HepG2 (cell line): ENCODE measurements around the gene PPFIA3. TPM values are rescaled to one million over a fixed set of nuclear protein-coding genes. Genes with fewer than 3 reads are reported as not detected.

Experiments used
- IKZF1 ChIP-seq: fragments of 450-650 bp; IDR thresholded peaks from 2 replicates; pipeline ENCODE4 v1.7.1; 2016
- KDM5B ChIP-seq: sonication (generic); formaldehyde crosslinking; IDR thresholded peaks from 2 replicates; pipeline ENCODE4 v1.4.0; 2020; ENCODE audit warnings: missing genetic modification reagents, mild to moderate bottlenecking, borderline replicate concordance
- PHB2 ChIP-seq: fragments of 450-650 bp; IDR thresholded peaks from 2 replicates; pipeline ENCODE4 v1.6.1; 2018; ENCODE audit not compliant: partially characterized antibody
- SP1 ChIP-seq, 2 experiments: fragments of 450-650 bp in 1 of 2; sonication (generic) in 1 of 2; formaldehyde crosslinking in 1 of 2; IDR thresholded peaks; 2 replicates each; pipeline versions ENCODE4 v1.4.0 to v1.6.1; 2016 to 2020; ENCODE audit warnings: missing genetic modification reagents in 1 of 2
- THAP11 ChIP-seq: IDR thresholded peaks from 2 replicates; pipeline ENCODE4 v1.6.1; 2016; ENCODE audit warnings: missing biosample characterization, missing genetic modification reagents
- XBP1 ChIP-seq: sonication (generic); formaldehyde crosslinking; IDR thresholded peaks from 2 replicates; pipeline ENCODE4 v1.5.0; 2020; ENCODE audit warnings: missing genetic modification reagents
- ZBTB3 ChIP-seq: sonication (generic); formaldehyde crosslinking; IDR thresholded peaks from 2 replicates; pipeline ENCODE4 v1.4.0; 2020; ENCODE audit warnings: low read depth, mild to moderate bottlenecking, moderate library complexity, missing genetic modification reagents, borderline replicate concordance
- ZNF567 ChIP-seq: sonication (generic); formaldehyde crosslinking; IDR thresholded peaks from 2 replicates; pipeline ENCODE4 v1.8.1; 2023; ENCODE audit warnings: mild to moderate bottlenecking, missing genetic modification reagents, borderline replicate concordance
- ZNF572 ChIP-seq: sonication (generic); formaldehyde crosslinking; IDR thresholded peaks from 2 replicates; pipeline ENCODE4 v1.5.1; 2020; ENCODE audit warnings: mild to moderate bottlenecking, missing genetic modification reagents
- polyA plus RNA-seq, 8 experiments: library from polyadenylated mRNA; depleted of rRNA in 3 of 8; stranded (reverse) in 7 of 8; unstranded in 1 of 8; fragments of >200 nt; fragmentation: Illumina TruSeq in 4 of 8; extraction: Trizol in 4 of 8; gene quantifications; 2 replicates each; pipeline versions ENCODE4 v1.2.1 to v1.2.3, GENCODE V29; 2011 to 2016; ENCODE audit warnings: low read depth in 4 of 8, missing spikeins in 1 of 8, mixed read lengths in 1 of 8; ENCODE audit not compliant: insufficient read depth in 1 of 8
- total RNA-seq, 5 experiments: library from RNA; depleted of rRNA; stranded (reverse); fragments of >200 nt; fragmentation: Illumina TruSeq; extraction: Trizol; gene quantifications; 2 replicates each; pipeline ENCODE4 v1.2.3, GENCODE V29; 2016; ENCODE audit warnings: low read depth in 1 of 5
- TF ChIP-seq, protein P1 (sequence below): sonication (generic); formaldehyde crosslinking; IDR thresholded peaks from 2 replicates; pipeline ENCODE4 v1.5.1; 2020; ENCODE audit warnings: mild to moderate bottlenecking, moderate library complexity, missing genetic modification reagents
- TF ChIP-seq, protein P2 (sequence below): sonication (generic); formaldehyde crosslinking; IDR thresholded peaks from 2 replicates; pipeline ENCODE4 v1.5.1; 2020; ENCODE audit warnings: mild to moderate bottlenecking, missing genetic modification reagents, moderate library complexity
- TF ChIP-seq, protein P3 (sequence below): sonication (generic); formaldehyde crosslinking; IDR thresholded peaks from 2 replicates; pipeline ENCODE4 v1.8.0; 2022; ENCODE audit warnings: missing genetic modification reagents, mild to moderate bottlenecking, borderline replicate concordance
- TF ChIP-seq, protein P4 (sequence below): sonication (generic); formaldehyde crosslinking; IDR thresholded peaks from one replicate; pipeline ENCODE4 v1.5.1; 2020; ENCODE audit warnings: mild to moderate bottlenecking, missing genetic modification reagents; ENCODE audit errors: not compliant biosample characterization

Gene PPFIA3
- total and polyA plus RNA-seq, 2 of the 13 experiments (the other 11 are each of a cell fraction or from before 2014, with no cell fraction given), result 6.7 to 8.6 TPM

DNA sequence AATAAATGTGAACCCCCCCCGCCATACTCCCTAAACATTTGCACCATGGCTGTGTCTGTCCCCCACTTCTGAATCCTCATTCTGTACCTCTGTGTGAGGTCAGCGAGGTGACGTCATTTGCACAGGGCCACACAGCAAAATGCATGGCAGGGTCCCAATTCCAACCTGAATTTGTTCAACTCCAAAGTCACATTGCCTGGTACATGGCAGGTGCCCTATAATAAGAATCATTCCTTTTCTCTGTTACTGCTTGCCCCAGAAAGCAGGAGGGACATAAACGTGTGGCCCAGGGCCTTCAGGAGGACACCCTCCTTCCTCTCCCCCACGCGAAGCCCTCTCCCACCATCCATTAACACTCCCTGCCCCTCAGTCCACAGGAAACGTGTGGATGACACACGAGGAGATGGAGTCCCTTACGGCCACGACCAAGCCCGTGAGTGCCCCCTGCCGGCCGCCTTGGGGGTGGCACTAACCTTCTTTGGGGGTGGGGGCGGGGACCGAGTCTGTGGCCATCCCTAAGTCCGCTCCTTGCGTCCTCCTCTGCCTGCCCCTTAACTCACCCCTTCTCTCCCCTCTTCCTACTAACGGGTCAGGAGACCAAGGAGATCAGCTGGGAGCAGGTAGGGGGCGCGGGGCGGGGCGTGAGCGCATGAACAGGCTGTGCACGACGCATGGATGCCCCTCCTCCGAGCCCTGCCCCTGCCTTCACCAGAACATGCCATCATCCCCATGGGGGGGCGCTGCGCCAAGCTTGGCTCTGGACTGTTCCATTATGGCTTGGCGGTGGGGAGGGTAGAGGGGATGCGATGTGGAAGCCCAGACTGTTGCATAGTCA, 26.4 kb downstream of the PPFIA3 start (continued):
- TF ChIP-seq KDM5B (CRISPR knock-in tag) (no peak), ZNF572 (no peak), SP1 (IDR thresholded peaks at IDR 0.05) (no peak), SP1 (CRISPR knock-in tag; IDR thresholded peaks at IDR 0.05) (peak; percentile 32), ZBTB3 (CRISPR knock-in tag) (no peak), IKZF1 (no peak), PHB2 (no peak), THAP11 (CRISPR knock-in tag) (0 out of 2 replicates have a peak, but pooled peaks have one; percentile 12), ZNF567 (CRISPR knock-in tag) (no peak), XBP1 (CRISPR knock-in tag) (no peak)
- TF ChIP-seq, protein P1, sequence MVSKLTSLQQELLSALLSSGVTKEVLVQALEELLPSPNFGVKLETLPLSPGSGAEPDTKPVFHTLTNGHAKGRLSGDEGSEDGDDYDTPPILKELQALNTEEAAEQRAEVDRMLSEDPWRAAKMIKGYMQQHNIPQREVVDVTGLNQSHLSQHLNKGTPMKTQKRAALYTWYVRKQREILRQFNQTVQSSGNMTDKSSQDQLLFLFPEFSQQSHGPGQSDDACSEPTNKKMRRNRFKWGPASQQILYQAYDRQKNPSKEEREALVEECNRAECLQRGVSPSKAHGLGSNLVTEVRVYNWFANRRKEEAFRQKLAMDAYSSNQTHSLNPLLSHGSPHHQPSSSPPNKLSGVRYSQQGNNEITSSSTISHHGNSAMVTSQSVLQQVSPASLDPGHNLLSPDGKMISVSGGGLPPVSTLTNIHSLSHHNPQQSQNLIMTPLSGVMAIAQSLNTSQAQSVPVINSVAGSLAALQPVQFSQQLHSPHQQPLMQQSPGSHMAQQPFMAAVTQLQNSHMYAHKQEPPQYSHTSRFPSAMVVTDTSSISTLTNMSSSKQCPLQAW (CRISPR knock-in tag), result no peak
- TF ChIP-seq, protein P2, sequence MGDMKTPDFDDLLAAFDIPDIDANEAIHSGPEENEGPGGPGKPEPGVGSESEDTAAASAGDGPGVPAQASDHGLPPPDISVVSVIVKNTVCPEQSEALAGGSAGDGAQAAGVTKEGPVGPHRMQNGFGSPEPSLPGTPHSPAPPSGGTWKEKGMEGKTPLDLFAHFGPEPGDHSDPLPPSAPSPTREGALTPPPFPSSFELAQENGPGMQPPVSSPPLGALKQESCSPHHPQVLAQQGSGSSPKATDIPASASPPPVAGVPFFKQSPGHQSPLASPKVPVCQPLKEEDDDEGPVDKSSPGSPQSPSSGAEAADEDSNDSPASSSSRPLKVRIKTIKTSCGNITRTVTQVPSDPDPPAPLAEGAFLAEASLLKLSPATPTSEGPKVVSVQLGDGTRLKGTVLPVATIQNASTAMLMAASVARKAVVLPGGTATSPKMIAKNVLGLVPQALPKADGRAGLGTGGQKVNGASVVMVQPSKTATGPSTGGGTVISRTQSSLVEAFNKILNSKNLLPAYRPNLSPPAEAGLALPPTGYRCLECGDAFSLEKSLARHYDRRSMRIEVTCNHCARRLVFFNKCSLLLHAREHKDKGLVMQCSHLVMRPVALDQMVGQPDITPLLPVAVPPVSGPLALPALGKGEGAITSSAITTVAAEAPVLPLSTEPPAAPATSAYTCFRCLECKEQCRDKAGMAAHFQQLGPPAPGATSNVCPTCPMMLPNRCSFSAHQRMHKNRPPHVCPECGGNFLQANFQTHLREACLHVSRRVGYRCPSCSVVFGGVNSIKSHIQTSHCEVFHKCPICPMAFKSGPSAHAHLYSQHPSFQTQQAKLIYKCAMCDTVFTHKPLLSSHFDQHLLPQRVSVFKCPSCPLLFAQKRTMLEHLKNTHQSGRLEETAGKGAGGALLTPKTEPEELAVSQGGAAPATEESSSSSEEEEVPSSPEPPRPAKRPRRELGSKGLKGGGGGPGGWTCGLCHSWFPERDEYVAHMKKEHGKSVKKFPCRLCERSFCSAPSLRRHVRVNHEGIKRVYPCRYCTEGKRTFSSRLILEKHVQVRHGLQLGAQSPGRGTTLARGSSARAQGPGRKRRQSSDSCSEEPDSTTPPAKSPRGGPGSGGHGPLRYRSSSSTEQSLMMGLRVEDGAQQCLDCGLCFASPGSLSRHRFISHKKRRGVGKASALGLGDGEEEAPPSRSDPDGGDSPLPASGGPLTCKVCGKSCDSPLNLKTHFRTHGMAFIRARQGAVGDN (CRISPR knock-in tag), result peak; percentile 76
- TF ChIP-seq, protein P3, sequence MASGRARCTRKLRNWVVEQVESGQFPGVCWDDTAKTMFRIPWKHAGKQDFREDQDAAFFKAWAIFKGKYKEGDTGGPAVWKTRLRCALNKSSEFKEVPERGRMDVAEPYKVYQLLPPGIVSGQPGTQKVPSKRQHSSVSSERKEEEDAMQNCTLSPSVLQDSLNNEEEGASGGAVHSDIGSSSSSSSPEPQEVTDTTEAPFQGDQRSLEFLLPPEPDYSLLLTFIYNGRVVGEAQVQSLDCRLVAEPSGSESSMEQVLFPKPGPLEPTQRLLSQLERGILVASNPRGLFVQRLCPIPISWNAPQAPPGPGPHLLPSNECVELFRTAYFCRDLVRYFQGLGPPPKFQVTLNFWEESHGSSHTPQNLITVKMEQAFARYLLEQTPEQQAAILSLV (CRISPR knock-in tag), result no peak
- TF ChIP-seq, protein P4, sequence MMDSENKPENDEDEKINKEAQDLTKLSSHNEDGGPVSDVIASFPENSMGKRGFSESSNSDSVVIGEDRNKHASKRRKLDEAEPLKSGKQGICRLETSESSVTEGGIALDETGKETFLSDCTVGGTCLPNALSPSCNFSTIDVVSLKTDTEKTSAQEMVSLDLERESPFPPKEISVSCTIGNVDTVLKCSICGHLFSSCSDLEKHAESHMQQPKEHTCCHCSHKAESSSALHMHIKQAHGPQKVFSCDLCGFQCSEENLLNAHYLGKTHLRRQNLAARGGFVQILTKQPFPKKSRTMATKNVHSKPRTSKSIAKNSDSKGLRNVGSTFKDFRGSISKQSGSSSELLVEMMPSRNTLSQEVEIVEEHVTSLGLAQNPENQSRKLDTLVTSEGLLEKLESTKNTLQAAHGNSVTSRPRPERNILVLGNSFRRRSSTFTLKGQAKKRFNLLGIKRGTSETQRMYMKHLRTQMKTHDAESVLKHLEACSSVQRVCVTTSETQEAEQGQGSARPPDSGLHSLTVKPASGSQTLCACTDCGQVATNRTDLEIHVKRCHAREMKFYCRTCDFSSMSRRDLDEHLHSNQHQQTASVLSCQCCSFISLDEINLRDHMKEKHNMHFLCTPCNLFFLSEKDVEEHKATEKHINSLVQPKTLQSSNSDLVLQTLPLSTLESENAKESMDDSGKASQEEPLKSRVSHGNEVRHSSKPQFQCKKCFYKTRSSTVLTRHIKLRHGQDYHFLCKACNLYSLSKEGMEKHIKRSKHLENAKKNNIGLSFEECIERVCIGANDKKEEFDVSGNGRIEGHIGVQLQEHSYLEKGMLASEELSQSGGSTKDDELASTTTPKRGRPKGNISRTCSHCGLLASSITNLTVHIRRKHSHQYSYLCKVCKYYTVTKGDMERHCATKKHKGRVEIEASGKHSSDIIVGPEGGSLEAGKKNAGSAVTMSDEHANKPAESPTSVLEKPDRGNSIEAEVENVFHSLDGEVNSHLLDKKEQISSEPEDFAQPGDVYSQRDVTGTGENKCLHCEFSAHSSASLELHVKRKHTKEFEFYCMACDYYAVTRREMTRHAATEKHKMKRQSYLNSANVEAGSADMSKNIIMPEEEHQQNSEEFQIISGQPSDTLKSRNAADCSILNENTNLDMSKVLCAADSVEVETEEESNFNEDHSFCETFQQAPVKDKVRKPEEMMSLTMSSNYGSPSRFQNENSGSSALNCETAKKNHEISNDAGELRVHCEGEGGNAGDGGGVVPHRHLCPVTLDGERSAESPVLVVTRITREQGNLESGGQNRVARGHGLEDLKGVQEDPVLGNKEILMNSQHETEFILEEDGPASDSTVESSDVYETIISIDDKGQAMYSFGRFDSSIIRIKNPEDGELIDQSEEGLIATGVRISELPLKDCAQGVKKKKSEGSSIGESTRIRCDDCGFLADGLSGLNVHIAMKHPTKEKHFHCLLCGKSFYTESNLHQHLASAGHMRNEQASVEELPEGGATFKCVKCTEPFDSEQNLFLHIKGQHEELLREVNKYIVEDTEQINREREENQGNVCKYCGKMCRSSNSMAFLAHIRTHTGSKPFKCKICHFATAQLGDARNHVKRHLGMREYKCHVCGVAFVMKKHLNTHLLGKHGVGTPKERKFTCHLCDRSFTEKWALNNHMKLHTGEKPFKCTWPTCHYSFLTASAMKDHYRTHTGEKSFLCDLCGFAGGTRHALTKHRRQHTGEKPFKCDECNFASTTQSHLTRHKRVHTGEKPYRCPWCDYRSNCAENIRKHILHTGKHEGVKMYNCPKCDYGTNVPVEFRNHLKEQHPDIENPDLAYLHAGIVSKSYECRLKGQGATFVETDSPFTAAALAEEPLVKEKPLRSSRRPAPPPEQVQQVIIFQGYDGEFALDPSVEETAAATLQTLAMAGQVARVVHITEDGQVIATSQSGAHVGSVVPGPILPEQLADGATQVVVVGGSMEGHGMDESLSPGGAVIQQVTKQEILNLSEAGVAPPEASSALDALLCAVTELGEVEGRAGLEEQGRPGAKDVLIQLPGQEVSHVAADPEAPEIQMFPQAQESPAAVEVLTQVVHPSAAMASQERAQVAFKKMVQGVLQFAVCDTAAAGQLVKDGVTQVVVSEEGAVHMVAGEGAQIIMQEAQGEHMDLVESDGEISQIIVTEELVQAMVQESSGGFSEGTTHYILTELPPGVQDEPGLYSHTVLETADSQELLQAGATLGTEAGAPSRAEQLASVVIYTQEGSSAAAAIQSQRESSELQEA (CRISPR knock-in tag), result no peak
